Activated naive CD8-positive, alpha-beta T cell treated with anti-CD3 and anti-CD28 coated beads, Interleukin-2, amount 50 U/mL, for 24 hours (primary cell): ENCODE data around the gene RPL12.
"Not testable (repeated sequence)": the region's sequence is repeated elsewhere in the genome, so short reads cannot be mapped to it uniquely, and the experiment has no call there.

ENCODE experiments used
- ATAC-seq: fragments of 150-1000 bp; cut with Tn5 transposase; one replicate; pipeline ENCODE4 v1.10.0; 2021
- DNase-seq: peaks from one replicate; pipeline ENCODE4 v3.0.0; 2021
- H3K27ac Mint-ChIP-seq: one replicate; pipeline ENCODE4 v1.8.0; 2021; ENCODE audit warnings: mild to moderate bottlenecking, mixed read lengths
- H3K27me3 Mint-ChIP-seq: one replicate; pipeline ENCODE4 v1.8.0; 2021; ENCODE audit warnings: mixed read lengths
- H3K36me3 Mint-ChIP-seq: one replicate; pipeline ENCODE4 v1.8.0; 2021; ENCODE audit warnings: low read depth, mixed read lengths
- H3K4me1 Mint-ChIP-seq: one replicate; pipeline ENCODE4 v1.8.0; 2021; ENCODE audit warnings: mixed read lengths
- H3K4me3 Mint-ChIP-seq: one replicate; pipeline ENCODE4 v1.8.0; 2021; ENCODE audit warnings: mild to moderate bottlenecking, moderate library complexity, mixed read lengths
- H3K9me3 Mint-ChIP-seq: one replicate; pipeline ENCODE4 v1.8.0; 2021; ENCODE audit warnings: mixed read lengths

RPL12 gene

DNA sequence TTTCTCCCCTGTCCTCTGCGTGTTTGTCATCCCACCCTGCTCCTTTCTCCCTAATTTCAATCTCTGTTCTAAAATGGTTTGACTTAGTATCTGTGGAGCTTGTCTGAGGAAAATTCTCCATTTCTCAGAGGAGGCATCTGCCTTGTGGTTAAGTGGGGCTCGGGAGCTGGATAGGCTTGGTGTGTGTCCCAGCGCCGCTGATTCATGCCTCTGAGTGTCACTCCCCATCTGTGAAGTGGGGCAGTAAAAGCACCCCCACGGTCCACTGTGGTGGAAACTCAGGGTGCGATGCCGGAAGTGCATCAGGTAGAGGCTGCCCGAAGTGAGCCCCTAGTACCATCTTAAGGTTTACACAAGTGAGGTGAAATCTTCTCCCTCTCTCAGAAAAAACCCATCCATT lies 37.7 kb upstream of the RPL12 start:
- no peak overlapping the region for H3K27ac Mint-ChIP-seq
- no peaks in the 10 kb centered on the region for H3K4me1 Mint-ChIP-seq
- H3K4me3 Mint-ChIP-seq: no peak overlapping the region
- ATAC-seq (no peak), DNase-seq (no peak)
- H3K36me3 Mint-ChIP-seq: peaks cover 15% of the 10 kb centered on the region
- H3K9me3 Mint-ChIP-seq: no peaks in the 10 kb centered on the region
- H3K27me3 Mint-ChIP-seq: no peaks in the 10 kb centered on the region

- no peaks in the 10 kb centered on the region for H3K9me3 Mint-ChIP-seq
- no peaks in the 10 kb centered on the region for H3K27me3 Mint-ChIP-seq
- H3K4me1 Mint-ChIP-seq: no peaks in the 10 kb centered on the region
- DNase-seq: no peak
- no peak for ATAC-seq
- no peak overlapping the region for H3K27ac Mint-ChIP-seq
- H3K36me3 Mint-ChIP-seq: peaks cover 24% of the 10 kb centered on the region
- no peak overlapping the region for H3K4me3 Mint-ChIP-seq
Measured at GRCh38 chr9:127485995-127486394, 34.8 kb upstream of the RPL12 start.

GRCh38 chr9:127482662-127483061 lies 31.5 kb upstream of the RPL12 start:
- H3K36me3 Mint-ChIP-seq: peaks cover 30% of the 10 kb centered on the region
- H3K9me3 Mint-ChIP-seq: no peaks in the 10 kb centered on the region
- no peak overlapping the region for H3K27ac Mint-ChIP-seq

DNA sequence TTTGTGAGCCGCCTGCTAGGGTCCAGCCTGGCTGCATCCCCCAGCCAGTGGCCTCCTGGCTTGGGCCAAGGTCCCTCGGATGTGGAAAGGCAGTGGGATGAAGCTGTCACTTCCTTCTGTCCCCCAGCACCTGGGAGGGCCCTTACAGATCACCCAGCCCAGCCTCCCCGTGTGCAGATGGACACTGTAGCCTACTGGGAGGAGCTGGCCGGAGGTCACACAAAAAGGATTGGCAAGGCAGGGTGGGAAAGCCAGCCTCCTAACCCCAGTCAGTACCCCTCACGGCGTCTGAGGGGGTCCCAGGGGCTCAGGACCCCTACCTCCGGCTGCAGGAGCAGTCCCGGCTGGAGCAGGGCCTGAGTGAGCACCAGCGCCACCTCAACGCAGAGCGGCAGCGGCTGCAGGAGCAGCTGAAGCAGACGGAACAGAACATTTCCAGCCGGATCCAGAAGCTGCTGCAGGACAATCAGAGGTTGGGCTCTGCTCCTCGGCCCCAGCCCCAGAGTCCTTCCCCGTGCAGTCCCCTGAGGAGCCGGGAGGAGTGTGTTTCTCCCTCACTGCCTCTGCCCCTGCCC lies 28.4 kb upstream of the RPL12 start:
- Mint-ChIP-seq H3K27me3 (no peaks in the 10 kb centered on the region), H3K4me1 (no peaks in the 10 kb centered on the region), H3K36me3 (peaks cover 24% of the 10 kb centered on the region), H3K27ac (no peak overlapping the region), H3K9me3 (no peaks in the 10 kb centered on the region), H3K4me3 (no peak overlapping the region)
- no peak for ATAC-seq
- no peak for DNase-seq

More at GRCh38 chr9:127482662-127483061, 31.5 kb upstream of the RPL12 start:
- Mint-ChIP-seq H3K4me3 (no peak overlapping the region), H3K27me3 (no peaks in the 10 kb centered on the region), H3K4me1 (no peaks in the 10 kb centered on the region)
- DNase-seq (no peak), ATAC-seq (no peak)

DNA sequence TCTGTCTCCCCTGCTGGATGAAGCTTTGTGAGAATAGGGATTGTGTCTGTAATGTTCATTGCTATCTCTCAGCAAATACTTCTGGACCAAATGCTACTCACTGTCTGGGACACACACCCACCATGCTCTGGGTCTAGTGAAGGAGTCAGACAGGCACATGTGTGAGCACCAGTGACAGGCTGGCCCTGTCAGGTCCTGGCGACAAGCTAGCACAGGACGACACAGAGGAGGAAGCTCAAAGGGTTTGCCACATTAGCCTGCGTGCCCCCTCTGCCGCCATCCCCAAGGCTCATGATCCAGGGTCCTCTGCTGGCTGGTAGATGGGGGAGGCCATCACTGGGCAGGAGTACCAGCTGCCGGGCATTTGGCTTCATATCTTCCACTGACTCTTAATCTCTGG lies 23.4 kb upstream of the RPL12 start:
- H3K27ac Mint-ChIP-seq: no peak overlapping the region
- no peaks in the 10 kb centered on the region for H3K27me3 Mint-ChIP-seq
- ATAC-seq (no peak), DNase-seq (no peak)
- no peaks in the 10 kb centered on the region for H3K9me3 Mint-ChIP-seq
- no peak overlapping the region for H3K4me3 Mint-ChIP-seq
- peaks cover 24% of the 10 kb centered on the region for H3K36me3 Mint-ChIP-seq
- peaks cover 2% of the 10 kb centered on the region for H3K4me1 Mint-ChIP-seq

GRCh38 chr9:127473932-127474331 lies 22.7 kb upstream of the RPL12 start:
- H3K4me1 Mint-ChIP-seq: peaks cover 2% of the 10 kb centered on the region
- no peaks in the 10 kb centered on the region for H3K9me3 Mint-ChIP-seq
- DNase-seq (no peak), ATAC-seq (no peak)
- no peak overlapping the region for H3K4me3 Mint-ChIP-seq
- no peaks in the 10 kb centered on the region for H3K27me3 Mint-ChIP-seq
- no peak overlapping the region for H3K27ac Mint-ChIP-seq
- H3K36me3 Mint-ChIP-seq: peaks cover 30% of the 10 kb centered on the region

GRCh38 chr9:127473501-127473900 lies 22.3 kb upstream of the RPL12 start:
- H3K4me3 Mint-ChIP-seq: no peak overlapping the region
- H3K27ac Mint-ChIP-seq: no peak overlapping the region
- no peaks in the 10 kb centered on the region for H3K27me3 Mint-ChIP-seq
- DNase-seq (no peak), ATAC-seq (no peak)
- peaks cover 2% of the 10 kb centered on the region for H3K4me1 Mint-ChIP-seq
- peaks cover 30% of the 10 kb centered on the region for H3K36me3 Mint-ChIP-seq
- no peaks in the 10 kb centered on the region for H3K9me3 Mint-ChIP-seq

DNA sequence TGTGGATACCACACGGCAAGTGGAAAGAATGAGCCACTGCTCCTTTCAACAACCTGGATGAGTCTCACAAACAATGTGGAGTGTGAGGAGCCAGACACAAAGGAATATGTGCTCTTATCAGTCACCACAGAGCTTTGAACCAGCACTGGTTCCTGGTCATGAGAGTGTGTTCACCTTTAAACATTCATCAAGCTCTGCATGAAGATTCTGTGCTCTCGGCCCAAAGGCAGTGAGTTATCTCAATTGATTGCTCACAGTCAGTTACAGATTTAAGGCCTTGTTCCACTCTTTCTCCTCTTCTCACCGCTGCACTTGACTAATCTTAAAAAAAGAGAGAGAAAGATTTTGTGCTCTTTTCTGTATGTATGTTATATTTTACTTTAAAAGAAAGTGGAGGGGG lies 19.5 kb upstream of the RPL12 start:
- Mint-ChIP-seq H3K9me3 (no peaks in the 10 kb centered on the region), H3K27me3 (no peaks in the 10 kb centered on the region), H3K27ac (no peak overlapping the region), H3K4me3 (no peak overlapping the region), H3K4me1 (peaks cover 2% of the 10 kb centered on the region), H3K36me3 (peaks cover 33% of the 10 kb centered on the region)
- DNase-seq: no peak
- peak; percentile 20 for ATAC-seq

DNA sequence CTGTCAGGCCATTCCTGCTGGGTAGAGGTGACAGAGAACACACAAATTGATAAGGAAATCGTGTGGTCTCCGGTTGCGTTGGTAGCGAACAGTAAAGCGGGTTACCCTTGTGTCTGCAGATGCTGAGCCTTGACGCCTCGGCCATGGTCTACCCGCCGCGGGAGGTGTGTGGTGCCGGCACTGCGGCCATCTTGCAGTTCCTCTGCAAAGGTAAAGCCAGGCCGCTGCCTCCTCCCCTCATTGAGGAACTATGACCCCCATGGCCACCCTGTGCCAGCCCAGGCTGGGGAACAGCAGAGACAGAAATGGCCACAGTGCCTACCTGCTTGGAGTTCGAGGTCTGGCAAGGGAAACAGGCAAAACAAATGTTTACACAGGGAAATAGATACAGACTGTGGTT lies 16.4 kb upstream of the RPL12 start:
- Mint-ChIP-seq H3K36me3 (peaks cover 36% of the 10 kb centered on the region), H3K4me3 (no peak overlapping the region), H3K27ac (no peak overlapping the region), H3K9me3 (no peaks in the 10 kb centered on the region), H3K27me3 (no peaks in the 10 kb centered on the region), H3K4me1 (peaks cover 2% of the 10 kb centered on the region)
- DNase-seq (no peak), ATAC-seq (no peak)

- not testable (repeated sequence) for DNase-seq, H3K4me3 Mint-ChIP-seq, H3K27ac Mint-ChIP-seq, H3K9me3 Mint-ChIP-seq, H3K27me3 Mint-ChIP-seq, ATAC-seq, H3K4me1 Mint-ChIP-seq
- H3K36me3 Mint-ChIP-seq: peaks cover 39% of the 10 kb centered on the region
Measured at GRCh38 chr9:127466407-127466917, 15.3 kb upstream of the RPL12 start.

DNA sequence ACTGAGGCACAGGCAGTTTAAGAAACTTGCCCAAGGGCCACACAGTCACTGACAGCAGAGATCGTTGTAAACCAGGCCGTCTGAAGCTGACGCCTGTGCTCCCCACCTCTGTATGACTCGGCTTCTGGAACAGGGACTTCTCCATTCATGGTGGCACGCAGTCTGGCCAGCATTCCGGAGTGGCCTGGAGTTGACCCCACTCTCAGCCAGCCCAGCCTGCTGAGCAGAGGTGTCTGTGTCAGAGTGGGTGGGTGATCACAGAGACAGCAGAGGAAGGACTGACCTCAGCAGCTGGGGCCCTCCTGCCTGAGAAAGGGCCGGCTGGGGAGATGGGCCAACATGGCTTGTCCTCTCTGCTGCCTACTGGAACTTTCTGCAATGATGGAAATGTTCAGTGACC lies 12.7 kb upstream of the RPL12 start:
- ATAC-seq: no peak

DNA sequence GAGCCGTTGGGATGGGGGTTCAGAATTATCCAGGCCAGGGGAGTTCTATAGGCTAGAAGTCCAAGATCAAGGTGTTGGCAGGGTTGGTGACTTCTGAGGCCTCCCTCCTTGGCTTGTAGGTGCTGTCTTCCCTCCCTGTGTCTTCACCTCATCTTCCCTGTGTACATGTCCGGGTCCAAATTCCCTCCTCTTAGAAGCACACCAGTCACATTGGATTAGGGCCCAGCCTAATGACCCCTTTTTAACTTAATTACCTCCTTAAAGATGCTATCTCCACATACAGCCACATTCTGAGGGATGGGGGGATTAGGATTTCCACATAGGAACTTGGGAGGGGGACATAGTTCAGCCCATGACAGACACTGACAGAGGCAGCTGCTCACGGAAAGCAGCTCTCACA lies 12.2 kb upstream of the RPL12 start:
- Mint-ChIP-seq H3K27ac (no peak overlapping the region), H3K27me3 (no peaks in the 10 kb centered on the region), H3K36me3 (peaks cover 31% of the 10 kb centered on the region), H3K4me3 (no peak overlapping the region), H3K9me3 (no peaks in the 10 kb centered on the region), H3K4me1 (no peaks in the 10 kb centered on the region)
- ATAC-seq (no peak), DNase-seq (no peak)

More for the DNA sequence above, 12.7 kb upstream of the RPL12 start:
- H3K4me1 Mint-ChIP-seq: no peaks in the 10 kb centered on the region
- H3K4me3 Mint-ChIP-seq: no peak overlapping the region
- no peaks in the 10 kb centered on the region for H3K9me3 Mint-ChIP-seq
- DNase-seq: no peak
- peaks cover 32% of the 10 kb centered on the region for H3K36me3 Mint-ChIP-seq
- H3K27me3 Mint-ChIP-seq: no peaks in the 10 kb centered on the region
- H3K27ac Mint-ChIP-seq: no peak overlapping the region

- Mint-ChIP-seq H3K4me3 (no peak overlapping the region), H3K27me3 (no peaks in the 10 kb centered on the region), H3K36me3 (peaks cover 27% of the 10 kb centered on the region), H3K27ac (no peak overlapping the region), H3K9me3 (no peaks in the 10 kb centered on the region), H3K4me1 (no peaks in the 10 kb centered on the region)
- ATAC-seq: no peak
- DNase-seq: no peak
Measured at GRCh38 chr9:127458921-127459320, 7.7 kb upstream of the RPL12 start.

GRCh38 chr9:127457191-127457878 lies 6.1 kb upstream of the RPL12 start:
- no peak for DNase-seq
- Mint-ChIP-seq H3K4me3 (no peak overlapping the region), H3K27me3 (no peaks in the 10 kb centered on the region), H3K27ac (no peak overlapping the region), H3K4me1 (peaks cover 2% of the 10 kb centered on the region), H3K36me3 (peaks cover 20% of the 10 kb centered on the region), H3K9me3 (no peaks in the 10 kb centered on the region)
- no peak for ATAC-seq

GRCh38 chr9:127455324-127455992 lies 4.3 kb upstream of the RPL12 start:
- Mint-ChIP-seq H3K4me1 (peaks cover 5% of the 10 kb centered on the region), H3K9me3 (no peaks in the 10 kb centered on the region), H3K27me3 (no peaks in the 10 kb centered on the region), H3K36me3 (peaks cover 26% of the 10 kb centered on the region), H3K4me3 (no peak overlapping the region), H3K27ac (no peak overlapping the region)
- DNase-seq: no peak
- no peak for ATAC-seq
